HepG2 (cell line): Measurements from ENCODE around the gene PXDC1. TPM values are rescaled to one million over a fixed set of nuclear protein-coding genes. Genes with fewer than 3 reads are reported as not detected.

Source experiments
- ASH2L ChIP-seq: fragments of 300-600, 200-600 bp; sonication (generic); IDR thresholded peaks from 2 replicates; pipeline ENCODE4 v1.7.0; 2017; ENCODE audit warnings: low read depth, mild to moderate bottlenecking, moderate library complexity, mixed read lengths, low read length; ENCODE audit not compliant: insufficient read length
- ATF1 ChIP-seq: IDR thresholded peaks from 2 replicates; pipeline ENCODE4 v1.6.1; 2016; ENCODE audit warnings: mild to moderate bottlenecking, control low read depth
- CEBPB ChIP-seq: IDR thresholded peaks from 2 replicates; pipeline ENCODE4 v1.6.1; 2011; ENCODE audit warnings: low read depth, low read length, improper control_type of control experiment, borderline replicate concordance
- FOSL2 ChIP-seq: sonication (generic); formaldehyde crosslinking; IDR thresholded peaks from 2 replicates; pipeline ENCODE4 v1.4.0; 2020; ENCODE audit warnings: missing genetic modification reagents
- FOXP1 ChIP-seq, 2 experiments: fragments of 450-650 bp in 1 of 2; IDR thresholded peaks; 2 replicates each; pipeline ENCODE4 v1.6.1; 2017 to 2018; ENCODE audit warnings: antibody characterized with exemption in 1 of 2
- HNRNPH1 ChIP-seq: fragments of 200-400 bp; formaldehyde crosslinking; optimal IDR thresholded peaks from 2 replicates; pipeline ENCODE3; 2017; ENCODE audit warnings: mild to moderate bottlenecking, low read depth, low read length
- IRX3 ChIP-seq: sonication (generic); formaldehyde crosslinking; IDR thresholded peaks from 2 replicates; pipeline ENCODE4 v1.8.1; 2023; ENCODE audit warnings: mild to moderate bottlenecking, low read depth, missing genetic modification reagents, borderline replicate concordance
- KDM5A ChIP-seq: fragments of 200-600 bp; sonication (generic); IDR thresholded peaks from 2 replicates; pipeline ENCODE4 v1.7.0; 2018; ENCODE audit warnings: antibody characterized with exemption, mild to moderate bottlenecking, low read length, borderline replicate concordance
- MTF1 ChIP-seq: sonication (generic); formaldehyde crosslinking; IDR thresholded peaks from 2 replicates; pipeline ENCODE4 v1.5.0; 2020; ENCODE audit warnings: missing genetic modification reagents
- MXI1 ChIP-seq: IDR thresholded peaks from 3 replicates; pipeline ENCODE4 v1.6.1; 2012; ENCODE audit warnings: low read depth, low read length, inconsistent platforms, borderline replicate concordance
- PPARG ChIP-seq: conservative IDR thresholded peaks from 2 replicates; pipeline ENCODE4 v1.6.1; 2016; ENCODE audit warnings: missing biosample characterization, missing genetic modification reagents
- SCMH1 ChIP-seq: sonication (generic); formaldehyde crosslinking; IDR thresholded peaks from 2 replicates; pipeline ENCODE4 v1.9.0; 2021; ENCODE audit warnings: missing genetic modification reagents, mild to moderate bottlenecking, borderline replicate concordance
- SOX13 ChIP-seq, 3 experiments: fragments of 450-650 bp in 1 of 3; sonication (generic) in 1 of 3; formaldehyde crosslinking in 1 of 3; IDR thresholded peaks in 2 of 3; conservative IDR thresholded peaks in 1 of 3; 2 replicates each; pipeline versions ENCODE4 v1.5.0 to v1.6.1; 2016 to 2020; ENCODE audit warnings: antibody characterized with exemption in 1 of 3, mild to moderate bottlenecking in 1 of 3, missing compliant biosample characterization in 1 of 3, missing genetic modification reagents in 1 of 3, moderate library complexity in 1 of 3
- SRSF1 ChIP-seq: fragments of 200-400 bp; formaldehyde crosslinking; optimal IDR thresholded peaks from 2 replicates; pipeline ENCODE3; 2017; ENCODE audit warnings: mild to moderate bottlenecking, low read depth, low read length, moderate library complexity
- STAG1 ChIP-seq: sonication (generic); formaldehyde crosslinking; IDR thresholded peaks from 2 replicates; pipeline ENCODE4 v1.4.0; 2020; ENCODE audit warnings: missing genetic modification reagents
- ZFY ChIP-seq: sonication (generic); formaldehyde crosslinking; IDR thresholded peaks from 2 replicates; pipeline ENCODE4 v1.4.0; 2020; ENCODE audit warnings: missing genetic modification reagents
- ZMYM2 ChIP-seq: sonication (generic); formaldehyde crosslinking; IDR thresholded peaks from 2 replicates; pipeline ENCODE4 v1.8.0; 2022; ENCODE audit warnings: mild to moderate bottlenecking, missing genetic modification reagents
- ZMYM4 ChIP-seq: sonication (generic); formaldehyde crosslinking; IDR thresholded peaks from 2 replicates; pipeline ENCODE4 v1.8.1; 2023; ENCODE audit warnings: mild to moderate bottlenecking, missing genetic modification reagents
- ZNF382 ChIP-seq: sonication (generic); formaldehyde crosslinking; IDR thresholded peaks from 2 replicates; pipeline ENCODE4 v1.5.0; 2020; ENCODE audit warnings: missing genetic modification reagents, mild to moderate bottlenecking, borderline replicate concordance
- ZNF629 ChIP-seq: sonication (generic); formaldehyde crosslinking; conservative IDR thresholded peaks from 2 replicates; pipeline ENCODE4 v1.5.0; 2020; ENCODE audit warnings: missing genetic modification reagents
- ZNF790 ChIP-seq: sonication (generic); formaldehyde crosslinking; IDR thresholded peaks from 2 replicates; pipeline ENCODE4 v1.8.0; 2022; ENCODE audit warnings: missing genetic modification reagents, mild to moderate bottlenecking, borderline replicate concordance
- ZSCAN29 ChIP-seq: sonication (generic); formaldehyde crosslinking; conservative IDR thresholded peaks from 2 replicates; pipeline ENCODE4 v1.4.0; 2020; ENCODE audit warnings: mild to moderate bottlenecking, missing genetic modification reagents
- polyA plus RNA-seq, 8 experiments: library from polyadenylated mRNA; depleted of rRNA in 3 of 8; stranded (reverse) in 7 of 8; unstranded in 1 of 8; fragments of >200 nt; fragmentation: Illumina TruSeq in 4 of 8; extraction: Trizol in 4 of 8; gene quantifications; 2 replicates each; pipeline versions ENCODE4 v1.2.1 to v1.2.3, GENCODE V29; 2011 to 2016; ENCODE audit warnings: low read depth in 4 of 8, missing spikeins in 1 of 8, mixed read lengths in 1 of 8; ENCODE audit not compliant: insufficient read depth in 1 of 8
- total RNA-seq, 5 experiments: library from RNA; depleted of rRNA; stranded (reverse); fragments of >200 nt; fragmentation: Illumina TruSeq; extraction: Trizol; gene quantifications; 2 replicates each; pipeline ENCODE4 v1.2.3, GENCODE V29; 2016; ENCODE audit warnings: low read depth in 1 of 5
- TF ChIP-seq, protein P1 (sequence below): sonication (generic); formaldehyde crosslinking; IDR thresholded peaks from 2 replicates; pipeline ENCODE4 v1.8.0; 2022; ENCODE audit warnings: mild to moderate bottlenecking, missing genetic modification reagents
- TF ChIP-seq, protein P2 (sequence below): sonication (generic); formaldehyde crosslinking; IDR thresholded peaks from 2 replicates; pipeline ENCODE4 v1.5.1; 2020; ENCODE audit warnings: missing genetic modification reagents, mild to moderate bottlenecking, borderline replicate concordance

Gene PXDC1
- total and polyA plus RNA-seq, 2 of the 13 experiments (the other 11 are each of a cell fraction or from before 2014, with no cell fraction given), result 32.4 to 34.7 TPM

DNA sequence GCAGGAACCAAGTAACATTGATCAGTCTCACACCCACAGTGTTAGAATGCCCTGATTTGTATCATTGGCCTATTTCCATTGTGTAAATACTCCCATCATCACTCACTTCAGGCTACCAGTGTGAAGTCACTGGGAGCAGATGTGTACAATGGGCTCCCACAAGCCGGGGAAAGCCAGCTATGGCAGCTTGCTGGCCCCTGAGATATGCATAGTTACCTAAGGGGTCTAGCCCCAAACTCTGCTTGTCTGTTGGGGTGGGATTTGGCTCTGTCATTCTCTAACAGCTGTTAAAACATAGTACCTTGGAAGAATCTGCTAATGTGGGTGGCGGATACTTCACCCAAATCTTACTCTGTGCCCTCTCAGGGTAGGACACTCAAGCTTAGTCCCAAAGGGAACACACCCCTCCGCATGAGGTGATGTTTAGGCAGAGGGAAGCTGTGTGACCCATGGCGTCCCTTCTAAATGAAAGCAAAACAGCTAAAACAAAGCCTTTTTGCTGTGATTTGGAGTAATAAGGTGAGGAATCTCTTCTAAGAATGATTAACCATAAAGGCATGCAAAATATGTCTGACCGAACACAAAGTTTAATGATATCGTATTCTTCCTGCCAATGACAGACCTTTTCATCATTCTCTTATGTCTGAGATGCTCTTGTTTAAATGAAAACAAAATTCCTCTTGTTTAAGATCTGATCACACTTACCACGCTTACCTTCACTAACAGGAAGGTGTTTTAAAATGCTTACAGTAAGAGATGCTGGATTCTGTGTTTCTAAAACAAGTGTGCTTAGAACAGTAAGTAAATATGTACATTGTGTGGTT, 45.9 kb upstream of the PXDC1 start (continued):
- TF ChIP-seq ZFY (CRISPR knock-in tag) (no peak), ZSCAN29 (CRISPR knock-in tag) (peak; percentile 69), ASH2L (peak; percentile 57), CEBPB (no peak), STAG1 (CRISPR knock-in tag) (no peak), ZNF629 (CRISPR knock-in tag) (0 out of 2 replicates have a peak, but pooled peaks have one; percentile 47), MXI1 (no peak), PPARG (0 out of 2 replicates have a peak, but pooled peaks have one; percentile 27), FOXP1 (IDR thresholded peaks at IDR 0.05) (no peak), FOXP1 (CRISPR knock-in tag; IDR thresholded peaks at IDR 0.05) (peak; percentile 47), KDM5A (no peak), ZMYM2 (CRISPR knock-in tag) (no peak), SCMH1 (CRISPR knock-in tag) (no peak), HNRNPH1 (no peak), FOSL2 (CRISPR knock-in tag) (peak; percentile 78), MTF1 (no peak), ZNF382 (CRISPR knock-in tag) (peak; percentile 66; the same call in 1 of the 2 replicates), ZMYM4 (CRISPR knock-in tag) (0 out of 2 replicates have a peak, but pooled peaks have one; percentile 17), IRX3 (no peak), ZNF790 (CRISPR knock-in tag) (peak; percentile 29; the same call in 1 of the 2 replicates), ATF1 (CRISPR knock-in tag) (no peak), SOX13 (IDR thresholded peaks at IDR 0.05) (no peak), SOX13 (CRISPR knock-in tag; conservative IDR thresholded peaks at IDR 0.05 in 1 of 2, IDR thresholded peaks at IDR 0.05 in 1 of 2) (peak; percentile 74 to 88; a peak in 2 of 4 replicates), SRSF1 (no peak)
- TF ChIP-seq, protein P1, sequence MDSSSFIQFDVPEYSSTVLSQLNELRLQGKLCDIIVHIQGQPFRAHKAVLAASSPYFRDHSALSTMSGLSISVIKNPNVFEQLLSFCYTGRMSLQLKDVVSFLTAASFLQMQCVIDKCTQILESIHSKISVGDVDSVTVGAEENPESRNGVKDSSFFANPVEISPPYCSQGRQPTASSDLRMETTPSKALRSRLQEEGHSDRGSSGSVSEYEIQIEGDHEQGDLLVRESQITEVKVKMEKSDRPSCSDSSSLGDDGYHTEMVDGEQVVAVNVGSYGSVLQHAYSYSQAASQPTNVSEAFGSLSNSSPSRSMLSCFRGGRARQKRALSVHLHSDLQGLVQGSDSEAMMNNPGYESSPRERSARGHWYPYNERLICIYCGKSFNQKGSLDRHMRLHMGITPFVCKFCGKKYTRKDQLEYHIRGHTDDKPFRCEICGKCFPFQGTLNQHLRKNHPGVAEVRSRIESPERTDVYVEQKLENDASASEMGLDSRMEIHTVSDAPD (CRISPR knock-in tag), result no peak
- TF ChIP-seq, protein P2, sequence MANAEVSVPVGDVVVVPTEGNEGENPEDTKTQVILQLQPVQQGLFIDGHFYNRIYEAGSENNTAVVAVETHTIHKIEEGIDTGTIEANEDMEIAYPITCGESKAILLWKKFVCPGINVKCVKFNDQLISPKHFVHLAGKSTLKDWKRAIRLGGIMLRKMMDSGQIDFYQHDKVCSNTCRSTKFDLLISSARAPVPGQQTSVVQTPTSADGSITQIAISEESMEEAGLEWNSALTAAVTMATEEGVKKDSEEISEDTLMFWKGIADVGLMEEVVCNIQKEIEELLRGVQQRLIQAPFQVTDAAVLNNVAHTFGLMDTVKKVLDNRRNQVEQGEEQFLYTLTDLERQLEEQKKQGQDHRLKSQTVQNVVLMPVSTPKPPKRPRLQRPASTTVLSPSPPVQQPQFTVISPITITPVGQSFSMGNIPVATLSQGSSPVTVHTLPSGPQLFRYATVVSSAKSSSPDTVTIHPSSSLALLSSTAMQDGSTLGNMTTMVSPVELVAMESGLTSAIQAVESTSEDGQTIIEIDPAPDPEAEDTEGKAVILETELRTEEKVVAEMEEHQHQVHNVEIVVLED, result peak; percentile 32; the same call in 1 of the 2 replicates
